Measurements from ENCODE around the gene ZFAND4.
"Not testable (repeated sequence)": the region's sequence is repeated elsewhere in the genome, so short reads cannot be mapped to it uniquely, and the experiment has no call there.

Gene ZFAND4

GRCh38 chr10:45586028-45586824 lies 86.3 kb downstream of the ZFAND4 start:
- no peak for DNase-seq

- DNase-seq: no peak
These were observed 87.4 kb downstream of the ZFAND4 start for GRCh38 chr10:45585131-45585530.

- DNase-seq: no peak
These were observed 90.2 kb downstream of the ZFAND4 start for GRCh38 chr10:45582386-45582781.

GRCh38 chr10:45581582-45582385 lies 90.8 kb downstream of the ZFAND4 start:
- DNase-seq: no peak

- no peak for DNase-seq
These were observed 91.4 kb downstream of the ZFAND4 start for GRCh38 chr10:45581216-45581549.

GRCh38 chr10:45580371-45581215 lies 92.0 kb downstream of the ZFAND4 start:
- no peak for DNase-seq

- DNase-seq: no peak
These were observed 94.1 kb downstream of the ZFAND4 start for GRCh38 chr10:45578384-45578971.

- no peak for DNase-seq
These were observed 96.5 kb downstream of the ZFAND4 start for GRCh38 chr10:45575966-45576597.

- not testable (repeated sequence) for DNase-seq
These were observed 97.4 kb downstream of the ZFAND4 start for GRCh38 chr10:45575032-45575761.

GRCh38 chr10:45569471-45569870 lies 103.1 kb downstream of the ZFAND4 start:
- DNase-seq: no peak

GRCh38 chr10:45566415-45566814 lies 106.2 kb downstream of the ZFAND4 start:
- no peak for DNase-seq

Data from NCI-H2081 treated with DMSO at 0.1 percent for 48 hours (cell line).